Raji (cell line): Measurements from ENCODE around the gene ARHGEF28.

ENCODE experiments used
- POLR2A ChIP-seq: IDR thresholded peaks from 2 replicates; pipeline ENCODE4 v1.6.1; 2011; ENCODE audit warnings: low read depth, low read length, control low read depth; ENCODE audit not compliant: insufficient read depth

The ARHGEF28 gene

GRCh38 chr5:73726606-73727231, 100.7 kb downstream of the ARHGEF28 start:
- TF ChIP-seq POLR2A: no peak

- TF ChIP-seq POLR2A: no peak
Measured at GRCh38 chr5:73727470-73727869, 101.5 kb downstream of the ARHGEF28 start.

- TF ChIP-seq POLR2A: no peak
Measured at GRCh38 chr5:73728493-73729273, 102.7 kb downstream of the ARHGEF28 start.

- TF ChIP-seq POLR2A: no peak
Measured at GRCh38 chr5:73729329-73729728, 103.3 kb downstream of the ARHGEF28 start.

- no peak for TF ChIP-seq POLR2A
Measured at GRCh38 chr5:73732045-73732444, 106.0 kb downstream of the ARHGEF28 start.

GRCh38 chr5:73733219-73733618, 107.2 kb downstream of the ARHGEF28 start:
- TF ChIP-seq POLR2A: no peak

- no peak for TF ChIP-seq POLR2A
Measured at GRCh38 chr5:73735032-73735734, 109.2 kb downstream of the ARHGEF28 start.

- no peak for TF ChIP-seq POLR2A
Measured at GRCh38 chr5:73739650-73740049, 113.7 kb downstream of the ARHGEF28 start.

- no peak for TF ChIP-seq POLR2A
Measured at GRCh38 chr5:73740274-73740790, 114.3 kb downstream of the ARHGEF28 start.

- no peak for TF ChIP-seq POLR2A
Measured at GRCh38 chr5:73743161-73743560, 117.2 kb downstream of the ARHGEF28 start.

- no peak for TF ChIP-seq POLR2A
Measured at GRCh38 chr5:73745836-73746235, 119.8 kb downstream of the ARHGEF28 start.

GRCh38 chr5:73746608-73747007, 120.6 kb downstream of the ARHGEF28 start:
- no peak for TF ChIP-seq POLR2A

- TF ChIP-seq POLR2A: no peak
Measured at GRCh38 chr5:73747696-73748380, 121.8 kb downstream of the ARHGEF28 start.

GRCh38 chr5:73748510-73749400, 122.8 kb downstream of the ARHGEF28 start:
- no peak for TF ChIP-seq POLR2A
